ENCODE data around the gene ZNF597.
A peak's percentile ranks its signal among the peaks of the same experiment; 100 is the strongest.

The ZNF597 gene

DNA sequence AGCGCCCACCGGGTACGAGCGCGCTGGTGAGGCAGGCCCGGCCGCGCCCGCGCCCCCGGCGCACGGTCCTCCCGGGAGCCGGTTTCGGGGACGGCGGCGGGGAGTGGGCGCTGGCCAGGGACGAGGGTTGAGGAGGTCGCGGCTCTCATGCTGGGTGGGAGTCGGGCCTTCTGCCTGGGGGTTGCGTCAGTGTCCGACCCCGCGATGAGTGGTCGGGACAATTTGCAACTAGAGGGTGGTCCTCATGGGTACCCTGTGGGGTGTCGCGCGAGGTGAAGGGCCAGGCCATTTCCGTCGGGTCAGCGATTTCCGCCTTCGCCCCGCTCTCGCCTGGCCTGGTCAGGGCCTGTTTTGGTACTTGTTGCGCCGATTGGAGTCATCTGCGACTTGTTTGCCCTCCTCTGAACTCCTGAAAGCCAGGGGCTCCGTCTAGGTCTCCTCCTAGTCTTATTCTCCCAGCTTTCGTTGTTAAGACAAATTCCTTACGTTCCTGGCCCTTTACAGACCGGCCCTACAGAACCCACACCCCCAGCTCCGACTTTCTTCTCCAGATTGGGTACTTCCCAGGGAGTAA, 15.1 kb upstream of the ZNF597 start:
- peak overlapping the region; percentile 98 for H3K27ac ChIP-seq
- TF ChIP-seq ZFX (IDR thresholded peaks at IDR 0.05; ENCODE audit: borderline replicate concordance): no peak
- TF ChIP-seq, protein P1, sequence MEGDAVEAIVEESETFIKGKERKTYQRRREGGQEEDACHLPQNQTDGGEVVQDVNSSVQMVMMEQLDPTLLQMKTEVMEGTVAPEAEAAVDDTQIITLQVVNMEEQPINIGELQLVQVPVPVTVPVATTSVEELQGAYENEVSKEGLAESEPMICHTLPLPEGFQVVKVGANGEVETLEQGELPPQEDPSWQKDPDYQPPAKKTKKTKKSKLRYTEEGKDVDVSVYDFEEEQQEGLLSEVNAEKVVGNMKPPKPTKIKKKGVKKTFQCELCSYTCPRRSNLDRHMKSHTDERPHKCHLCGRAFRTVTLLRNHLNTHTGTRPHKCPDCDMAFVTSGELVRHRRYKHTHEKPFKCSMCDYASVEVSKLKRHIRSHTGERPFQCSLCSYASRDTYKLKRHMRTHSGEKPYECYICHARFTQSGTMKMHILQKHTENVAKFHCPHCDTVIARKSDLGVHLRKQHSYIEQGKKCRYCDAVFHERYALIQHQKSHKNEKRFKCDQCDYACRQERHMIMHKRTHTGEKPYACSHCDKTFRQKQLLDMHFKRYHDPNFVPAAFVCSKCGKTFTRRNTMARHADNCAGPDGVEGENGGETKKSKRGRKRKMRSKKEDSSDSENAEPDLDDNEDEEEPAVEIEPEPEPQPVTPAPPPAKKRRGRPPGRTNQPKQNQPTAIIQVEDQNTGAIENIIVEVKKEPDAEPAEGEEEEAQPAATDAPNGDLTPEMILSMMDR (IDR thresholded peaks at IDR 0.05): no peak; the same call in 1 of the 2 replicates

DNA sequence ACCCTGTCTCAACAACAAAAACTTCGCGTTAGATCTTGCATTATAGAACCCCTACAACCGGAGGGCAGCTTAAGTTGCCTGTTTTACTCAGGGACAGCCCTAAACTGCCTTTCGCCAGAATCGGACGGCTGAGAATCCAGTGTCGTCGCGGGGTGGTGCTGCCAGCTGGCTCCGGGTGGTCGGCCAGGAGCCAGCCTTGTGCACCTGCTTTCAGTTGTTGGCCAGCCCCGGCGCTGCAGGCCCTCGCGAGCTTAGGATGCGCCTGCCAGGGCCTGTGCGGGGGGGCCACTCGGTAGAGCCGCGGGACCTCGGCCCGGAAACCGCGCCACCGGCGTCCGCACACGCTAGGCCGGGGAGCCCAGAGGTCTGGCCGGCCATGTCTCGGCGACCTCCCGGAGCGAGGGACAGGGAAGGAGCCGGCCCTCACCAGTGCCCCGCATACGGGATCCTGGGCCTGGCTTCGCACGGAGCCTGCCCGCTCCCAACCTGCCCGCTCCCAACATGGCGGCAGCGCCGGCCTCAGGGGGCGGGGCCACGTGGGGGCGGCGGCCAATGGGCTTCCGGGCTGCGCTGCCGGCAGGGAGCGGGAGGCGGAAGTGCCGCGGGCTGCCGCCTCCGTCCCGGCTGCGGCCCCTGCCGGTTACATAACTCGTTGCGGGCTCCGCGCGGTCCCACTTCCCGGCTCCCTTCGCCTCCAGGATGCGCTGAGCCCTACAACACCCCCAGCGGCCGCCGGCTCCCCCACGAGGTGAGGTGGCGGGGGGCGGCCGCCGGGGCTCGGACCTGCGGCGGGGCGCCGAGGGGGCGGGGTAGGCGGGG, 14.3 kb upstream of the ZNF597 start:
- H3K27ac ChIP-seq: peak overlapping the region; percentile 98
- TF ChIP-seq, protein P1 (IDR thresholded peaks at IDR 0.05): peak; percentile 73
- TF ChIP-seq ZFX (IDR thresholded peaks at IDR 0.05; ENCODE audit: borderline replicate concordance): no peak

DNA sequence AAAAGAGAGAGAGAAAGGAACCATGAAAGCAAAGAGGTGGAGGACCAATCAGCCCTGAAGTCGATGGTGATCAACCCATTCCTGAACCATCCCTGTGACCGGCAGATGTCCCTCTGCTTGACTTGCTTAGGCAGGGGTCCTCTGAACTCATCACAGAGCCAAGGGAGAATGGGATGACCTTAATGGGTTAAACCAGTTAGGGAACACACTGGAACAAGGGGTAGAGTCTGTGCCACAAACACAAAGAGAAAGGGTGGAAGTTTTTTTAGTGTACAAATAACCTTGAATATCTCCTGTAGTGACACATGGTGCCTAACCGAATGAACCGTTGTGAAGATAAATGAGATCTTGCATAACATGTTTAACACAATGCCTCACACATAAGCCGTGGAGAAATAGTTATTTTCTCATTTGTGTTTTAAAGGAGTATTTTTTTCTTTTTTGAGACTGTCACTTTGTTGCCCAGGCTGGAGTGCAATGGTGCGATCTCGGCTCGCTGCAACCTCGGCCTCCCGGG, 11.4 kb upstream of the ZNF597 start:
- H3K27ac ChIP-seq: no peak overlapping the region
- TF ChIP-seq, protein P1 (IDR thresholded peaks at IDR 0.05): no peak
- TF ChIP-seq ZFX (IDR thresholded peaks at IDR 0.05; ENCODE audit: borderline replicate concordance): no peak

DNA sequence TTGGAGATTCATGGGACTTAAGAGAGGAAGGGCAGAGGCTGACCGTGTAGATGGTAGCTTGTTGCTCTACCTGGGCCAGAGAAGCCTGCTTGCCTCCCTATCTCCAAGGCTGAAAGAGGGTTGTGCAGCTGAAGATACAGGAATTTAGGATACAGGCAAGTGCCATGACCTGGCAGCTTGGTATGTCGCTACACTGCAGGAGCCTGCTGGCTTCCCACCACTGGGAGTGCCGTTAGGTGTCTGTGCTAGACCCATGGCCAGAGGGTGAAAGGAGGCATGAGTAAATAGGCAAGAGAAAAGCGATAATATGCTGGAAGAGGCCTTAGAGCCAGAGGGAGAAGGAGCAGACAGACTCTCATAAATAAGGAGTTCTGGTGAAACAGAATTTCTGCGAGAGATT, 10.8 kb upstream of the ZNF597 start:
- TF ChIP-seq ZFX (IDR thresholded peaks at IDR 0.05; ENCODE audit: borderline replicate concordance): no peak
- TF ChIP-seq, protein P1 (IDR thresholded peaks at IDR 0.05): no peak

DNA sequence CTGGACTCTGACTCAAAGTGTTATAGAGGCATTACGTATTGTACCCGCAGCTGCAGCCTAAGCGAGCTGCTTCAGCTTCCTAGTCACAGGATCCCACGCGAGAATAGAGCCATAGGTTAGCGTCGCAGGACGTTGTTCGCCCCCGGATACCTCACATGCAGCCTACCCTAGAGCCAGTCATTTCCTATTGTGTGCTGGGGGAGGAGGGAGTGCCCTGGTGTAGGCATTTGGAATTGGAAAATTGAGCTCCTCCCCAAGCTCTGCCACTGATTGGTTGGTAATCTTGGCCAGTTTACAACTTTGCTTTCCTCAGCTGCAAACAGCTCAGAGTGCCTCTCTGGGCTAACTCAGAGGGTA, 706 bp upstream of the ZNF597 start:
- TF ChIP-seq, protein P1 (IDR thresholded peaks at IDR 0.05): no peak
- no peak for TF ChIP-seq ZFX (IDR thresholded peaks at IDR 0.05; ENCODE audit: borderline replicate concordance)
- peak overlapping the region; percentile 63 for H3K27ac ChIP-seq

More for the DNA sequence above, 10.8 kb upstream of the ZNF597 start:
- no peak overlapping the region for H3K27ac ChIP-seq

DNA sequence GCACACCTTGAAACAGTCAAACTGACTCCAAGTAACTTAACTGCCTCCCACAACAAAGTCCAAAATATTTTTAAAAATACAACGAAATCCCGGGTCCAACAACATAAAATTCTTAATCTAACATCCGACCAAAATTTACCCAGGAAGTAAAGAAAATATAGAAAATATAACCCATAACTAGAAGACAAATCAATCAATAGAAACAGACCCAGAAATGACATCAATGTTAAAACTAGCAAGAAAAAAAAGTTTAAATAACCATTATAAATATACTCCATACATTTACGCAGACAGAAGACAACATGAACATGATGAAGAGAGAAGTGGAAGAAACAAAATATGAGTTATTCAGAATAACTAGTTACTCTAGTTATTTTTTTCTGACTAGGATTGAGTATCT, 3.7 kb downstream of the ZNF597 start:
- H3K27ac ChIP-seq: no peak overlapping the region
- TF ChIP-seq, protein P1 (IDR thresholded peaks at IDR 0.05): no peak
- no peak for TF ChIP-seq ZFX (IDR thresholded peaks at IDR 0.05; ENCODE audit: borderline replicate concordance)

DNA sequence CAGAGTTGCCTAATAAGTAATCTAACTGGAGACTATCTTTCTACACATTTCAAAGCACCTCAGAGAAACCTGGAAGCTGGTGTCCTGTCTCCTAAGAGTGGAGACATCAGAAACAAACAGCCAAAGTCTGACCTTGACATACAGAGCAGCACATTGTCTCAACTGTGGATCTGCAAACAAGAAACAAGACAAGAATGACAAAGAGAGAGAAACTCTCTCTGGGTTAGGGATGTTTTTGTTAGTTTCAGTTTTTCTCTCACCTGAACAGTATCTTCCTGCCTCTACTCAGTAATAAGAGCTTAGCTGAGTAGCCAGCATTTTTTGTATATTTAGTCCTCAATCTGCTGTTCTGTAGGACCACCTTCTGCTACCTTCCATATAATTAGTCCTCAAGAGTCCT, 8.9 kb downstream of the ZNF597 start:
- no peak overlapping the region for H3K27ac ChIP-seq
- TF ChIP-seq ZFX (IDR thresholded peaks at IDR 0.05; ENCODE audit: borderline replicate concordance): no peak
- TF ChIP-seq, protein P1 (IDR thresholded peaks at IDR 0.05): no peak

Data from 22Rv1 (cell line).